ENCODE measurements around the gene STARD4. TPM values are rescaled to one million over a fixed set of nuclear protein-coding genes. Genes with fewer than 3 reads are reported as not detected.

The STARD4 gene
- total RNA-seq, 2 experiments from 2014 or later = 132 TPM

GRCh38 chr5:111498346-111498745 lies 14.0 kb downstream of the STARD4 start:
- ChIA-PET CTCF (no interaction called here), POLR2A (no interaction called here)
- Mint-ChIP-seq H3K36me3 (ENCODE audit: low read depth) (peaks cover 65% of the 10 kb centered on the region), H3K4me1 (ENCODE audit: low read depth) (peaks cover 31% of the 10 kb centered on the region), H3K27me3 (no peaks in the 10 kb centered on the region), H3K9me3 (no peaks in the 10 kb centered on the region), H3K4me3 (no peak overlapping the region), H3K27ac (peak overlapping the region; percentile 67)
- intact Hi-C loops (cut with micrococcal nuclease) = no loop called here
- ATAC-seq = no peak
- no peak for DNase-seq
- TF ChIP-seq CTCF (IDR thresholded peaks at IDR 0.05) = no peak

- no peak for TF ChIP-seq CTCF (IDR thresholded peaks at IDR 0.05)
- H3K4me1 Mint-ChIP-seq (ENCODE audit: low read depth) = peaks cover 29% of the 10 kb centered on the region
- POLR2A ChIA-PET = interaction anchor here (1.0 kb wide), 1 partner anchor 17 kb away, joined by 4 read pairs; the partner anchor contains the start of gene STARD4
- no peak overlapping the region for H3K4me3 Mint-ChIP-seq
- ATAC-seq (no peak), DNase-seq (no peak)
- no peaks in the 10 kb centered on the region for H3K9me3 Mint-ChIP-seq
- CTCF ChIA-PET = interaction anchor here (0.9 to 1.7 kb wide), 5 partner anchors 11 to 651 kb away, joined by 3 to 4 read pairs (median 3); no protein-coding TSS in a partner anchor
- intact Hi-C loops (cut with micrococcal nuclease) = no loop called here
- no peaks in the 10 kb centered on the region for H3K27me3 Mint-ChIP-seq
- peaks cover 52% of the 10 kb centered on the region for H3K36me3 Mint-ChIP-seq (ENCODE audit: low read depth)
- peak overlapping the region; percentile 36 for H3K27ac Mint-ChIP-seq
These were observed 17.2 kb downstream of the STARD4 start for GRCh38 chr5:111495159-111495558.

- Mint-ChIP-seq H3K9me3 (no peaks in the 10 kb centered on the region), H3K27me3 (no peaks in the 10 kb centered on the region), H3K4me1 (ENCODE audit: low read depth) (peaks cover 26% of the 10 kb centered on the region), H3K4me3 (no peak overlapping the region), H3K36me3 (ENCODE audit: low read depth) (peaks cover 50% of the 10 kb centered on the region), H3K27ac (peak overlapping the region; percentile 78)
- intact Hi-C loops (cut with micrococcal nuclease) = no loop called here
- DNase-seq (no peak), ATAC-seq (peak; percentile 37)
- ChIA-PET CTCF (interaction anchor here (1.0 to 1.7 kb wide), 4 partner anchors 11 to 336 kb away, joined by 3 to 4 read pairs (median 4); no protein-coding TSS in a partner anchor), POLR2A (interaction anchor here (0.6 to 1.0 kb wide), 2 partner anchors 18 to 275 kb away, joined by 3 to 4 read pairs; partner anchors contain the start of gene STARD4)
- TF ChIP-seq CTCF (IDR thresholded peaks at IDR 0.05) = no peak
These were observed 17.9 kb downstream of the STARD4 start for GRCh38 chr5:111494355-111494999.

GRCh38 chr5:111493031-111493430 lies 19.3 kb downstream of the STARD4 start:
- no peaks in the 10 kb centered on the region for H3K9me3 Mint-ChIP-seq
- peak overlapping the region; percentile 8 for H3K27ac Mint-ChIP-seq
- ATAC-seq (no peak), DNase-seq (no peak)
- POLR2A ChIA-PET = interaction anchor here (1.3 to 1.4 kb wide), 2 partner anchors 9 to 38 kb away, joined by 3 to 5 read pairs; no protein-coding TSS in a partner anchor
- CTCF ChIA-PET = interaction anchor here (0.6 to 1.8 kb wide), 4 partner anchors 18 to 336 kb away, joined by 3 to 5 read pairs (median 4); no protein-coding TSS in a partner anchor
- H3K36me3 Mint-ChIP-seq (ENCODE audit: low read depth) = peaks cover 39% of the 10 kb centered on the region
- H3K4me3 Mint-ChIP-seq = no peak overlapping the region
- peaks cover 13% of the 10 kb centered on the region for H3K4me1 Mint-ChIP-seq (ENCODE audit: low read depth)
- intact Hi-C loops (cut with micrococcal nuclease) = no loop called here
- TF ChIP-seq CTCF (IDR thresholded peaks at IDR 0.05) = no peak
- no peaks in the 10 kb centered on the region for H3K27me3 Mint-ChIP-seq

- ChIA-PET POLR2A (no interaction called here), CTCF (no interaction called here)
- Mint-ChIP-seq H3K27me3 (no peaks in the 10 kb centered on the region), H3K36me3 (ENCODE audit: low read depth) (peaks cover 38% of the 10 kb centered on the region), H3K4me3 (no peak overlapping the region), H3K27ac (peak overlapping the region; percentile 34), H3K9me3 (no peaks in the 10 kb centered on the region), H3K4me1 (ENCODE audit: low read depth) (peaks cover 8% of the 10 kb centered on the region)
- no peak for DNase-seq
- no peak for TF ChIP-seq CTCF (IDR thresholded peaks at IDR 0.05)
- intact Hi-C loops (cut with micrococcal nuclease) = no loop called here
- ATAC-seq = no peak
These were observed 24.0 kb downstream of the STARD4 start for GRCh38 chr5:111488353-111488752.
